WTC11 (cell line): ENCODE results near the gene DRC3. TPM values are rescaled to one million over a fixed set of nuclear protein-coding genes. Genes with fewer than 3 reads are reported as not detected.

Experiments used
- ATAC-seq: fragments of 200-7000 bp; cut with Tn5 transposase; 2 replicates; pipeline ENCODE4 v1.10.0; 2021; ENCODE audit warnings: mild to moderate bottlenecking, moderate library complexity
- CTCF ChIA-PET: fragments of 300-600 bp; sonication (Branson Sonifier 250); formaldehyde crosslinking; loops from one replicate; lab custom pipeline; 2021; ENCODE audit warnings: antibody characterized with exemption; lab: Charles Lee
- POLR2A ChIA-PET: fragments of 350-600 bp; sonication (Branson Sonifier 250); formaldehyde crosslinking; loops from one replicate; lab custom pipeline; 2021; ENCODE audit warnings: antibody characterized with exemption; lab: Charles Lee
- DNase-seq: peaks from one replicate; pipeline ENCODE4 v3.0.0; 2021; ENCODE audit warnings: low spot score
- H3K27ac Mint-ChIP-seq: 2 replicates; pipeline ENCODE4 v1.8.0; 2021; ENCODE audit warnings: mixed read lengths
- H3K27me3 Mint-ChIP-seq: 2 replicates; pipeline ENCODE4 v1.8.0; 2021; ENCODE audit warnings: low read depth, mild to moderate bottlenecking, moderate library complexity, mixed read lengths
- H3K36me3 Mint-ChIP-seq: 2 replicates; pipeline ENCODE4 v1.8.0; 2021; ENCODE audit warnings: mixed read lengths
- H3K4me1 Mint-ChIP-seq: 2 replicates; pipeline ENCODE4 v1.8.0; 2022; ENCODE audit warnings: mixed read lengths
- H3K4me3 Mint-ChIP-seq: 2 replicates; pipeline ENCODE4 v1.8.0; 2021; ENCODE audit warnings: mild to moderate bottlenecking, moderate library complexity, mixed read lengths
- H3K9me3 Mint-ChIP-seq: 2 replicates; pipeline ENCODE4 v1.8.0; 2021; ENCODE audit warnings: mixed read lengths
- ATF1 ChIP-seq: sonication (generic); formaldehyde crosslinking; IDR thresholded peaks from 2 replicates; pipeline ENCODE4 v1.8.1; 2023; ENCODE audit warnings: mild to moderate bottlenecking, moderate library complexity, missing genetic modification reagents
- CDX4 ChIP-seq: fragments of 250-450 bp; sonication (Bioruptor Pico); IDR thresholded peaks from 2 replicates; pipeline ENCODE4 v1.9.0; 2021; ENCODE audit warnings: moderate library complexity, mild to moderate bottlenecking, inconsistent platforms, borderline replicate concordance
- CTCF ChIP-seq: fragments of 200-600 bp; IDR thresholded peaks from 2 replicates; pipeline ENCODE4 v1.8.0; 2022; ENCODE audit warnings: antibody characterized with exemption
- ERG ChIP-seq: fragments of 250-450 bp; sonication (Bioruptor Pico); IDR thresholded peaks from 2 replicates; pipeline ENCODE4 v1.8.0; 2021; ENCODE audit warnings: mild to moderate bottlenecking
- ESRRA ChIP-seq: sonication (generic); formaldehyde crosslinking; IDR thresholded peaks from 2 replicates; pipeline ENCODE4 v1.8.1; 2022; ENCODE audit warnings: mild to moderate bottlenecking, missing genetic modification reagents, borderline replicate concordance
- GRHL2 ChIP-seq: fragments of 250-450 bp; sonication (Bioruptor Pico); IDR thresholded peaks from 2 replicates; pipeline ENCODE4 v1.8.0; 2022; ENCODE audit warnings: mild to moderate bottlenecking, moderate library complexity; ENCODE audit not compliant: insufficient replicate concordance, severe bottlenecking
- GTF2I ChIP-seq: fragments of 250-450 bp; sonication (Bioruptor Pico); conservative IDR thresholded peaks from 2 replicates; pipeline ENCODE4 v1.4.0; 2021; ENCODE audit warnings: mild to moderate bottlenecking
- JUN ChIP-seq: sonication (generic); formaldehyde crosslinking; IDR thresholded peaks from 2 replicates; pipeline ENCODE4 v1.8.0; 2023; ENCODE audit warnings: mild to moderate bottlenecking, missing genetic modification reagents
- SP1 ChIP-seq: sonication (generic); formaldehyde crosslinking; conservative IDR thresholded peaks from 2 replicates; pipeline ENCODE4 v1.8.1; 2022; ENCODE audit warnings: missing genetic modification reagents
- TEAD1 ChIP-seq: sonication (generic); formaldehyde crosslinking; IDR thresholded peaks from 2 replicates; pipeline ENCODE4 v1.8.0; 2022; ENCODE audit warnings: mild to moderate bottlenecking, missing genetic modification reagents
- ZMAT4 ChIP-seq: fragments of 250-450 bp; sonication (Bioruptor Pico); IDR thresholded peaks from 2 replicates; pipeline ENCODE4 v1.9.0; 2021; ENCODE audit warnings: mild to moderate bottlenecking
- ZNF138 ChIP-seq: sonication (generic); formaldehyde crosslinking; conservative IDR thresholded peaks from 2 replicates; pipeline ENCODE4 v1.8.1; 2022; ENCODE audit warnings: mild to moderate bottlenecking, moderate library complexity, missing genetic modification reagents
- total RNA-seq: library from RNA; stranded (reverse); gene quantifications from 3 replicates; pipeline ENCODE4 v1.2.3, GENCODE V29; 2021
- TF ChIP-seq, protein P1 (sequence below): sonication (generic); formaldehyde crosslinking; IDR thresholded peaks from 2 replicates; pipeline ENCODE4 v1.8.0; 2023; ENCODE audit warnings: mild to moderate bottlenecking, missing genetic modification reagents
- TF ChIP-seq, protein P2 (sequence below): sonication (generic); formaldehyde crosslinking; IDR thresholded peaks from 2 replicates; pipeline ENCODE4 v1.8.1; 2023; ENCODE audit warnings: mild to moderate bottlenecking, missing genetic modification reagents, borderline replicate concordance
- TF ChIP-seq, protein P3 (sequence below): fragments of 250-450 bp; sonication (Bioruptor Pico); IDR thresholded peaks from 2 replicates; pipeline ENCODE4 v1.9.0; 2021; ENCODE audit warnings: mild to moderate bottlenecking

DRC3 gene
- total RNA-seq, 1 experiment from 2014 or later: 0.42 TPM

DNA sequence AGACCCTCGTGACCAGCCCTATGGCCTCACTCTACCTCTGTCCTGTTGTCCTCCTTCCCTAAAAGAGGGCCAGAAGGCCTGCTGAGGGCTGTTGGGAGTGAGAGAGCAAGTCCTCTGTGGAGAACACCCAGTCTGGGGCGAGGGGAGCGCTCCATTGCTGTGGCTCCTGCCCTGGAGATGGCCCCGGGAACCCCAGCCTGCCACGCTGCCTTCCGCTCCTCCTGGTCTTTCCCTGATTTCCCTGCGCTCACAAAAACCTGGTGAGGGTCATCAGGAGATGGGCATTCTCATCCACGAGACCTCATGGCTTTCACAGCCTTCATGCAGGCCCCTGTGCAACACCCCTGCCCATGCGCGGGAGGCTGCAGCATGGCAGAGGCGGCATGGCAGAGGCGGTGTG, 21.2 kb downstream of the DRC3 start:
- no peaks in the 10 kb centered on the region for H3K36me3 Mint-ChIP-seq
- ATAC-seq (no peak), DNase-seq (no peak)
- ChIA-PET POLR2A (interaction anchor here (0.9 kb wide), 1 partner anchor 56 kb away, joined by 5 read pairs; no protein-coding TSS in a partner anchor), CTCF (interaction anchor here (0.6 to 3.2 kb wide), 29 partner anchors 8 to 209 kb away, joined by 3 to 50 read pairs (median 5); partner anchors contain the start of genes DRC3 and TOM1L2)
- H3K4me3 Mint-ChIP-seq: no peak overlapping the region
- no peaks in the 10 kb centered on the region for H3K9me3 Mint-ChIP-seq
- TF ChIP-seq ZNF138 (CRISPR knock-in tag): no peak
- TF ChIP-seq, protein P1, sequence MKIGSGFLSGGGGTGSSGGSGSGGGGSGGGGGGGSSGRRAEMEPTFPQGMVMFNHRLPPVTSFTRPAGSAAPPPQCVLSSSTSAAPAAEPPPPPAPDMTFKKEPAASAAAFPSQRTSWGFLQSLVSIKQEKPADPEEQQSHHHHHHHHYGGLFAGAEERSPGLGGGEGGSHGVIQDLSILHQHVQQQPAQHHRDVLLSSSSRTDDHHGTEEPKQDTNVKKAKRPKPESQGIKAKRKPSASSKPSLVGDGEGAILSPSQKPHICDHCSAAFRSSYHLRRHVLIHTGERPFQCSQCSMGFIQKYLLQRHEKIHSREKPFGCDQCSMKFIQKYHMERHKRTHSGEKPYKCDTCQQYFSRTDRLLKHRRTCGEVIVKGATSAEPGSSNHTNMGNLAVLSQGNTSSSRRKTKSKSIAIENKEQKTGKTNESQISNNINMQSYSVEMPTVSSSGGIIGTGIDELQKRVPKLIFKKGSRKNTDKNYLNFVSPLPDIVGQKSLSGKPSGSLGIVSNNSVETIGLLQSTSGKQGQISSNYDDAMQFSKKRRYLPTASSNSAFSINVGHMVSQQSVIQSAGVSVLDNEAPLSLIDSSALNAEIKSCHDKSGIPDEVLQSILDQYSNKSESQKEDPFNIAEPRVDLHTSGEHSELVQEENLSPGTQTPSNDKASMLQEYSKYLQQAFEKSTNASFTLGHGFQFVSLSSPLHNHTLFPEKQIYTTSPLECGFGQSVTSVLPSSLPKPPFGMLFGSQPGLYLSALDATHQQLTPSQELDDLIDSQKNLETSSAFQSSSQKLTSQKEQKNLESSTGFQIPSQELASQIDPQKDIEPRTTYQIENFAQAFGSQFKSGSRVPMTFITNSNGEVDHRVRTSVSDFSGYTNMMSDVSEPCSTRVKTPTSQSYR (CRISPR knock-in tag): no peak
- no peak for TF ChIP-seq SP1 (CRISPR knock-in tag)
- TF ChIP-seq ATF1: no peak
- TF ChIP-seq CTCF: no peak
- no peak for TF ChIP-seq ZMAT4 (CRISPR knock-in tag)
- no peak for TF ChIP-seq GTF2I (CRISPR knock-in tag)
- H3K4me1 Mint-ChIP-seq: no peaks in the 10 kb centered on the region
- no peaks in the 10 kb centered on the region for H3K27me3 Mint-ChIP-seq
- no peak overlapping the region for H3K27ac Mint-ChIP-seq

DNA sequence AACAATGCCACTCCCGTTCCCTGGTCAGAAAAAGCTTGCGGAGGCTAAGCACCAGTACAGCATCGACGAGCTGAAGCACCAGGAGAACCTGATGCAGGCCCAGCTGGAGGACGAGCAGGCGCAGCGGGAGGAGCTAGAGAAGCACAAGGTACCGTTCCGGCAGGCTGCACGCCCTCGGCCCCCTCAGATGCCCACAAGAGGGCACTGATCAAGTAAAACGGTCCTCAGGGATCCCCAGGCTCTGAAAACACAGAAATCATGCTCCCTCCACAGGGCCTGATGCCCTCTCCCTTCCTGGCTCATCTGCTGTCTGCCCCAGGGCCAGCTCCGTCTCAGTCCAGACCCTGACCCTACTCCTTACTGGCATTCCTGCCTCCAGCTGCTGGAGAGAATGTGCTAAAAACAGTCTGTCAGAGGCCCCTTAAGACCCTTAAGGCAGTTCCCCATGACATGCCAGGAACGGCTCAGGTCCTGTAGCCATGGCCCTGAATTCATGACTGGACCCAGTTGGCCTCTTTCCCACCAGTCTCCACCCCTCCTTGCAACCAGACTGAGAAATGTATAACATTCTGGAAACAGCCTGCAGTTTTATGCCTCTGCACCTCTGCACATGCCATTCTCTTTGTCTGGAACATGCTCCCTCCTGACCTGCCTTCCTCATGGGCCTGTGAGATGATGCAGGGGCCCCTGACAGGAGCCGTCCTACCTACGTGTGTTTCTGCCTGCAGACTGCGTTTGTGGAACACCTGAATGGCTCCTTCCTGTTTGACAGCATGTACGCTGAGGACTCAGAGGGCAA, 21.8 kb downstream of the DRC3 start:
- Mint-ChIP-seq H3K27me3 (no peaks in the 10 kb centered on the region), H3K27ac (no peak overlapping the region), H3K36me3 (no peaks in the 10 kb centered on the region), H3K9me3 (no peaks in the 10 kb centered on the region), H3K4me1 (no peaks in the 10 kb centered on the region), H3K4me3 (no peak overlapping the region)
- ATAC-seq (peak; percentile 96), DNase-seq (peak; percentile 81)
- POLR2A ChIA-PET: interaction anchor here (0.9 kb wide), 1 partner anchor 55 kb away, joined by 5 read pairs; no protein-coding TSS in a partner anchor
- CTCF ChIA-PET: interaction anchor here (0.6 to 3.2 kb wide), 33 partner anchors 9 to 223 kb away, joined by 3 to 50 read pairs (median 5); partner anchors contain the start of genes DRC3 and TOM1L2
- TF ChIP-seq, protein P2, sequence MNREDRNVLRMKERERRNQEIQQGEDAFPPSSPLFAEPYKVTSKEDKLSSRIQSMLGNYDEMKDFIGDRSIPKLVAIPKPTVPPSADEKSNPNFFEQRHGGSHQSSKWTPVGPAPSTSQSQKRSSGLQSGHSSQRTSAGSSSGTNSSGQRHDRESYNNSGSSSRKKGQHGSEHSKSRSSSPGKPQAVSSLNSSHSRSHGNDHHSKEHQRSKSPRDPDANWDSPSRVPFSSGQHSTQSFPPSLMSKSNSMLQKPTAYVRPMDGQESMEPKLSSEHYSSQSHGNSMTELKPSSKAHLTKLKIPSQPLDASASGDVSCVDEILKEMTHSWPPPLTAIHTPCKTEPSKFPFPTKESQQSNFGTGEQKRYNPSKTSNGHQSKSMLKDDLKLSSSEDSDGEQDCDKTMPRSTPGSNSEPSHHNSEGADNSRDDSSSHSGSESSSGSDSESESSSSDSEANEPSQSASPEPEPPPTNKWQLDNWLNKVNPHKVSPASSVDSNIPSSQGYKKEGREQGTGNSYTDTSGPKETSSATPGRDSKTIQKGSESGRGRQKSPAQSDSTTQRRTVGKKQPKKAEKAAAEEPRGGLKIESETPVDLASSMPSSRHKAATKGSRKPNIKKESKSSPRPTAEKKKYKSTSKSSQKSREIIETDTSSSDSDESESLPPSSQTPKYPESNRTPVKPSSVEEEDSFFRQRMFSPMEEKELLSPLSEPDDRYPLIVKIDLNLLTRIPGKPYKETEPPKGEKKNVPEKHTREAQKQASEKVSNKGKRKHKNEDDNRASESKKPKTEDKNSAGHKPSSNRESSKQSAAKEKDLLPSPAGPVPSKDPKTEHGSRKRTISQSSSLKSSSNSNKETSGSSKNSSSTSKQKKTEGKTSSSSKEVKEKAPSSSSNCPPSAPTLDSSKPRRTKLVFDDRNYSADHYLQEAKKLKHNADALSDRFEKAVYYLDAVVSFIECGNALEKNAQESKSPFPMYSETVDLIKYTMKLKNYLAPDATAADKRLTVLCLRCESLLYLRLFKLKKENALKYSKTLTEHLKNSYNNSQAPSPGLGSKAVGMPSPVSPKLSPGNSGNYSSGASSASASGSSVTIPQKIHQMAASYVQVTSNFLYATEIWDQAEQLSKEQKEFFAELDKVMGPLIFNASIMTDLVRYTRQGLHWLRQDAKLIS (CRISPR knock-in tag): no peak
- TF ChIP-seq GTF2I (CRISPR knock-in tag): no peak
- no peak for TF ChIP-seq JUN (CRISPR knock-in tag)
- no peak for TF ChIP-seq ERG (CRISPR knock-in tag)
- no peak for TF ChIP-seq TEAD1 (CRISPR knock-in tag)
- no peak for TF ChIP-seq ATF1
- no peak for TF ChIP-seq CDX4 (CRISPR knock-in tag)
- TF ChIP-seq GRHL2 (CRISPR knock-in tag): no peak
- TF ChIP-seq, protein P3, sequence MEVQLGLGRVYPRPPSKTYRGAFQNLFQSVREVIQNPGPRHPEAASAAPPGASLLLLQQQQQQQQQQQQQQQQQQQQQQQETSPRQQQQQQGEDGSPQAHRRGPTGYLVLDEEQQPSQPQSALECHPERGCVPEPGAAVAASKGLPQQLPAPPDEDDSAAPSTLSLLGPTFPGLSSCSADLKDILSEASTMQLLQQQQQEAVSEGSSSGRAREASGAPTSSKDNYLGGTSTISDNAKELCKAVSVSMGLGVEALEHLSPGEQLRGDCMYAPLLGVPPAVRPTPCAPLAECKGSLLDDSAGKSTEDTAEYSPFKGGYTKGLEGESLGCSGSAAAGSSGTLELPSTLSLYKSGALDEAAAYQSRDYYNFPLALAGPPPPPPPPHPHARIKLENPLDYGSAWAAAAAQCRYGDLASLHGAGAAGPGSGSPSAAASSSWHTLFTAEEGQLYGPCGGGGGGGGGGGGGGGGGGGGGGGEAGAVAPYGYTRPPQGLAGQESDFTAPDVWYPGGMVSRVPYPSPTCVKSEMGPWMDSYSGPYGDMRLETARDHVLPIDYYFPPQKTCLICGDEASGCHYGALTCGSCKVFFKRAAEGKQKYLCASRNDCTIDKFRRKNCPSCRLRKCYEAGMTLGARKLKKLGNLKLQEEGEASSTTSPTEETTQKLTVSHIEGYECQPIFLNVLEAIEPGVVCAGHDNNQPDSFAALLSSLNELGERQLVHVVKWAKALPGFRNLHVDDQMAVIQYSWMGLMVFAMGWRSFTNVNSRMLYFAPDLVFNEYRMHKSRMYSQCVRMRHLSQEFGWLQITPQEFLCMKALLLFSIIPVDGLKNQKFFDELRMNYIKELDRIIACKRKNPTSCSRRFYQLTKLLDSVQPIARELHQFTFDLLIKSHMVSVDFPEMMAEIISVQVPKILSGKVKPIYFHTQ: no peak
- no peak for TF ChIP-seq ESRRA (CRISPR knock-in tag)
